ENCODE data around the gene ANKRD40CL. TPM values are rescaled to one million over a fixed set of nuclear protein-coding genes. Genes with fewer than 3 reads are reported as not detected.

The ANKRD40CL gene
- total RNA-seq, 2 experiments from 2014 or later: not detected

Small RNA genes within 50 kb of the gene (microRNA-seq; reads per million reads assigned to microRNA genes)
- gene MIR8059: not detected

Other genes starting within 250 kb of the ANKRD40CL start
- gene EPN3, start 234.8 kb downstream of the ANKRD40CL start, total RNA-seq: not detected
- 10 to 100 TPM; 31.3 to 33.1 TPM for gene SPATA20, start 220.3 kb downstream of the ANKRD40CL start, total RNA-seq
- gene CACNA1G, start 206.8 kb downstream of the ANKRD40CL start, total RNA-seq: under 1 TPM in 1 of 2 experiments, not detected in 1; 0.11 TPM
- gene ABCC3, start 132.6 kb downstream of the ANKRD40CL start, total RNA-seq: 1 to 10 TPM in 1 of 2 experiments, under 1 TPM in 1; 0.77 to 1.4 TPM
- gene ANKRD40, start 59.6 kb downstream of the ANKRD40CL start, total RNA-seq: 10 to 100 TPM; 30.3 to 31.4 TPM
- gene LUC7L3, start 47.9 kb downstream of the ANKRD40CL start, total RNA-seq: 100 to 1,000 TPM; 184 to 200 TPM
- not detected for gene WFIKKN2, start 68.1 kb upstream of the ANKRD40CL start, total RNA-seq
- gene TOB1, start 98.8 kb upstream of the ANKRD40CL start, total RNA-seq: 10 to 100 TPM; 54.9 to 56.6 TPM

Data from activated naive CD8-positive, alpha-beta T cell treated with anti-CD3 and anti-CD28 coated beads, Interleukin-2, amount 10 ng/mL, durations not matched to agents 7 days and 5 days (primary cell).